CD14-positive monocyte (primary cell): ENCODE results near the gene ICOS. TPM values are rescaled to one million over a fixed set of nuclear protein-coding genes. Genes with fewer than 3 reads are reported as not detected.

Source experiments
- DNase-seq, 3 donors: peaks; one replicate each; pipeline ENCODE4 v3.0.0-alpha.2; 2011 to 2022
- H2AFZ ChIP-seq: 2 replicates; pipeline ENCODE4 v1.6.0; 2012; ENCODE audit warnings: mild to moderate bottlenecking, low read depth, low read length, inconsistent platforms; ENCODE audit not compliant: insufficient read depth, poor library complexity, severe bottlenecking
- H3K27ac ChIP-seq, 2 donors: 1 replicate in 1 of 2; 2 replicates in 1 of 2; pipeline ENCODE4 v1.5.1; 2012 to 2013; ENCODE audit warnings: low read length in 2 of 2, control low read depth in 1 of 2, inconsistent platforms in 1 of 2, low read depth in 1 of 2, mild to moderate bottlenecking in 1 of 2
- H3K27me3 ChIP-seq, 2 donors: one replicate each; pipeline versions ENCODE4 v1.6.0 to v1.6.1; 2011 to 2013; ENCODE audit warnings: low read length in 2 of 2; ENCODE audit not compliant: control insufficient read depth in 2 of 2, insufficient read depth in 2 of 2
- H3K36me3 ChIP-seq, 2 donors: replicated peaks in 1 of 2; 1 replicate in 1 of 2; 2 replicates in 1 of 2; pipeline versions ENCODE4 v1.5.1 to v1.6.1; 2012 to 2013; ENCODE audit warnings: low read length in 2 of 2, control low read depth in 1 of 2, inconsistent platforms in 1 of 2, mild to moderate bottlenecking in 1 of 2; ENCODE audit not compliant: insufficient read depth in 2 of 2, control insufficient read depth in 1 of 2
- H3K4me1 ChIP-seq, 2 donors: 1 replicate in 1 of 2; 2 replicates in 1 of 2; pipeline versions ENCODE4 v1.5.1 to v1.6.1; 2012 to 2013; ENCODE audit warnings: low read length in 2 of 2, control low read depth in 1 of 2, inconsistent platforms in 1 of 2, mild to moderate bottlenecking in 1 of 2, moderate library complexity in 1 of 2; ENCODE audit not compliant: insufficient read depth in 2 of 2, control insufficient read depth in 1 of 2
- H3K4me2 ChIP-seq: replicated peaks from 2 replicates; pipeline ENCODE3; 2012; ENCODE audit warnings: low read length, moderate library complexity, mild to moderate bottlenecking; ENCODE audit not compliant: poor library complexity, severe bottlenecking; ENCODE audit errors: extremely low read depth
- H3K4me3 ChIP-seq, 3 experiments: fragments of 200-600 bp in 1 of 3; sonication (generic) in 1 of 3; replicated peaks in 1 of 3; 1 replicate in 2 of 3; 2 replicates in 1 of 3; pipeline ENCODE4 v1.5.1; 2011 to 2013; ENCODE audit warnings: low read length in 3 of 3, mild to moderate bottlenecking in 3 of 3, control low read depth in 2 of 3, low read depth in 2 of 3, inconsistent platforms in 1 of 3, moderate library complexity in 1 of 3
- H3K79me2 ChIP-seq: 2 replicates; pipeline ENCODE4 v1.6.0; 2012; ENCODE audit warnings: mild to moderate bottlenecking, control low read depth, inconsistent platforms, low read length, moderate library complexity; ENCODE audit not compliant: insufficient read depth
- H3K9ac ChIP-seq: 2 replicates; pipeline ENCODE4 v1.6.0; 2017; ENCODE audit warnings: low read length, mild to moderate bottlenecking; ENCODE audit not compliant: insufficient read depth, poor library complexity, severe bottlenecking
- H3K9me3 ChIP-seq, 2 donors: replicated peaks in 1 of 2; 1 replicate in 1 of 2; 2 replicates in 1 of 2; pipeline versions ENCODE4 v1.5.1 to v1.6.1; 2012 to 2013; ENCODE audit warnings: low read length in 2 of 2, control low read depth in 1 of 2; ENCODE audit not compliant: control insufficient read depth in 1 of 2, insufficient read depth in 1 of 2
- H4K20me1 ChIP-seq: 2 replicates; pipeline ENCODE4 v1.6.0; 2012; ENCODE audit warnings: mild to moderate bottlenecking, low read length, control low read depth, moderate library complexity; ENCODE audit not compliant: insufficient read depth
- H3K27ac Mint-ChIP-seq, 7 donors: one replicate each; pipeline ENCODE4 v1.8.0; 2020; ENCODE audit warnings: mild to moderate bottlenecking in 7 of 7, mixed read lengths in 7 of 7, moderate library complexity in 6 of 7, inconsistent platforms in 2 of 7
- H3K27me3 Mint-ChIP-seq, 3 donors: one replicate each; pipeline ENCODE4 v1.8.0; 2021 to 2022; ENCODE audit warnings: low read depth in 3 of 3, mild to moderate bottlenecking in 3 of 3, mixed read lengths in 3 of 3, moderate library complexity in 3 of 3, inconsistent platforms in 1 of 3
- H3K36me3 Mint-ChIP-seq, 2 donors: one replicate each; pipeline ENCODE4 v1.8.0; 2020; ENCODE audit warnings: mixed read lengths in 2 of 2, inconsistent platforms in 1 of 2, mild to moderate bottlenecking in 1 of 2
- H3K4me1 Mint-ChIP-seq: one replicate; pipeline ENCODE4 v1.8.0; 2020; ENCODE audit warnings: mild to moderate bottlenecking, mixed read lengths
- H3K4me3 Mint-ChIP-seq, 2 donors: one replicate each; pipeline ENCODE4 v1.8.0; 2020; ENCODE audit warnings: mild to moderate bottlenecking in 2 of 2, mixed read lengths in 2 of 2, moderate library complexity in 1 of 2
- H3K9me3 Mint-ChIP-seq, 7 donors: one replicate each; pipeline ENCODE4 v1.8.0; 2020 to 2022; ENCODE audit warnings: mixed read lengths in 7 of 7, mild to moderate bottlenecking in 6 of 7, moderate library complexity in 6 of 7, inconsistent platforms in 2 of 7
- WGBS: methylation state at CpG from one replicate; pipeline ENCODE4 v1.1.5; 2013; ENCODE audit warnings: missing lambda C conversion rate; ENCODE audit not compliant: insufficient coverage; 5-methylcytosine and 5-hydroxymethylcytosine counted together
- intact Hi-C, 2 donors: fragments of 100-400 bp; cut with micrococcal nuclease; formaldehyde crosslinking; loops; one replicate each; pipeline versions ENCODE4 v1.15.0 to v1.15.1; 2023
- polyA plus RNA-seq, 3 donors: library from polyadenylated mRNA; depleted of rRNA in 1 of 3; unstranded in 2 of 3; stranded (reverse) in 1 of 3; fragments of 300-500 nt in 2 of 3; fragments of >200 nt in 1 of 3; fragmentation: Illumina TruSeq in 2 of 3; gene quantifications; 1 replicate in 2 of 3; 2 replicates in 1 of 3; pipeline ENCODE4 v1.2.3, GENCODE V29; 2012 to 2021
- TF ChIP-seq, protein P1 (sequence below): fragments of 200-600 bp; IDR thresholded peaks from one replicate; pipeline ENCODE4 v1.8.0; 2022; ENCODE audit warnings: antibody characterized with exemption, mild to moderate bottlenecking

Gene ICOS
- polyA plus RNA-seq, 3 donors: 0.03 to 0.13 TPM; not detected in 1

- peaks cover 0 to 6% (median 1%) of the 10 kb centered on the region in 7 donors for H3K9me3 Mint-ChIP-seq
- Histone ChIP-seq H2AFZ (no peak overlapping the region), H3K9ac (no peak overlapping the region), H3K4me2 (no peak overlapping the region), H4K20me1 (no peaks in the 10 kb centered on the region), H3K4me1 (no peaks in the 10 kb centered on the region), H3K4me3 (no peak overlapping the region), H3K27ac (no peak overlapping the region), H3K79me2 (no peaks in the 10 kb centered on the region), H3K36me3 (no peaks in the 10 kb centered on the region), H3K9me3 (no peaks in the 10 kb centered on the region), H3K27me3 (no peaks in the 10 kb centered on the region)
- intact Hi-C loops: no loop called here
- H3K27me3 Mint-ChIP-seq: peaks cover 4 to 10% (median 5%) of the 10 kb centered on the region in 3 donors
- no peaks in the 10 kb centered on the region for H3K4me1 Mint-ChIP-seq
- WGBS: 100% methylated on average over 2 of the region's 5 CpGs
- H3K36me3 Mint-ChIP-seq: no peaks in the 10 kb centered on the region
- TF ChIP-seq, protein P1, sequence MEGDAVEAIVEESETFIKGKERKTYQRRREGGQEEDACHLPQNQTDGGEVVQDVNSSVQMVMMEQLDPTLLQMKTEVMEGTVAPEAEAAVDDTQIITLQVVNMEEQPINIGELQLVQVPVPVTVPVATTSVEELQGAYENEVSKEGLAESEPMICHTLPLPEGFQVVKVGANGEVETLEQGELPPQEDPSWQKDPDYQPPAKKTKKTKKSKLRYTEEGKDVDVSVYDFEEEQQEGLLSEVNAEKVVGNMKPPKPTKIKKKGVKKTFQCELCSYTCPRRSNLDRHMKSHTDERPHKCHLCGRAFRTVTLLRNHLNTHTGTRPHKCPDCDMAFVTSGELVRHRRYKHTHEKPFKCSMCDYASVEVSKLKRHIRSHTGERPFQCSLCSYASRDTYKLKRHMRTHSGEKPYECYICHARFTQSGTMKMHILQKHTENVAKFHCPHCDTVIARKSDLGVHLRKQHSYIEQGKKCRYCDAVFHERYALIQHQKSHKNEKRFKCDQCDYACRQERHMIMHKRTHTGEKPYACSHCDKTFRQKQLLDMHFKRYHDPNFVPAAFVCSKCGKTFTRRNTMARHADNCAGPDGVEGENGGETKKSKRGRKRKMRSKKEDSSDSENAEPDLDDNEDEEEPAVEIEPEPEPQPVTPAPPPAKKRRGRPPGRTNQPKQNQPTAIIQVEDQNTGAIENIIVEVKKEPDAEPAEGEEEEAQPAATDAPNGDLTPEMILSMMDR: no peak
- DNase-seq: no peak
- no peak overlapping the region for H3K4me3 Mint-ChIP-seq
- H3K27ac Mint-ChIP-seq: no peak overlapping the region
These were observed 34.7 kb downstream of the ICOS start for GRCh38 chr2:203971251-203971650.

DNA sequence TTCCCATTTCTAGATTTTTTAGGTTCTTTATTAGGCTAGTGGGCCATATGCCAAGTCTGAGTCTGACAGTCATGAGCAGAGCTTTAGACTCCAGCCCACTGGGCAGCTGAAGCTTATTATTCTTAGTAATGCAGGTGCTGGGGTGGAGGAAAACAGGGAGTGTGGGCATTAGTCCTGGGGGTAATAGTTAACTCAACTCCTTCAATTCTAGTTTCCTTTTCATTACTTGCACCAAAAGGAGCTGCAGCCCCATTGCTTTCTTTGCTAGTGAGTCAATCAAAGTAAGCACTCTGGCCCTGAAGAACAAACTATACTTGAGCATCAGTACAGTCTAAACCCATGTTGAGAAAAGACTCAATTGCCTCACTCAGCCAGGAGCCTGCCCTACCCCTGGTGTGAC is 35.5 kb downstream of the ICOS start:
- DNase-seq: no peak
- no peaks in the 10 kb centered on the region for H3K4me1 Mint-ChIP-seq
- H3K4me3 Mint-ChIP-seq: no peak overlapping the region
- Histone ChIP-seq H3K4me3 (no peak overlapping the region), H3K36me3 (no peaks in the 10 kb centered on the region), H4K20me1 (no peaks in the 10 kb centered on the region), H3K79me2 (no peaks in the 10 kb centered on the region), H3K27me3 (no peaks in the 10 kb centered on the region), H3K9ac (no peak overlapping the region), H3K27ac (no peak overlapping the region), H2AFZ (no peak overlapping the region), H3K4me1 (no peaks in the 10 kb centered on the region), H3K4me2 (no peak overlapping the region), H3K9me3 (no peaks in the 10 kb centered on the region)
- peaks cover 0 to 6% (median 1%) of the 10 kb centered on the region in 7 donors for H3K9me3 Mint-ChIP-seq
- intact Hi-C loops: no loop called here
- H3K27me3 Mint-ChIP-seq: peaks cover 4 to 10% (median 4%) of the 10 kb centered on the region in 3 donors
- H3K27ac Mint-ChIP-seq: no peak overlapping the region
- TF ChIP-seq, protein P1: no peak
- no peaks in the 10 kb centered on the region for H3K36me3 Mint-ChIP-seq
